Subcutaneous adipose tissue (tissue), 4 donors: ENCODE data around the gene WDR18. TPM values are rescaled to one million over a fixed set of nuclear protein-coding genes. Genes with fewer than 3 reads are reported as not detected.

ENCODE experiments used
- total RNA-seq, 4 donors: library from RNA; depleted of rRNA; stranded (reverse); fragments of >200 nt; gene quantifications; one replicate each; pipeline ENCODE4 v1.1.0, GENCODE V29; 2016
- TF ChIP-seq, protein P1 (sequence below): fragments of 450-650 bp; IDR thresholded peaks from one replicate; pipeline ENCODE4 v1.5.1; 2016; ENCODE audit warnings: low read depth, mild to moderate bottlenecking, control low read depth, antibody characterized with exemption, moderate library complexity

Gene WDR18
- total RNA-seq, 4 donors from 2014 or later, result 18.9 to 58.6 (median 30.7) TPM

DNA sequence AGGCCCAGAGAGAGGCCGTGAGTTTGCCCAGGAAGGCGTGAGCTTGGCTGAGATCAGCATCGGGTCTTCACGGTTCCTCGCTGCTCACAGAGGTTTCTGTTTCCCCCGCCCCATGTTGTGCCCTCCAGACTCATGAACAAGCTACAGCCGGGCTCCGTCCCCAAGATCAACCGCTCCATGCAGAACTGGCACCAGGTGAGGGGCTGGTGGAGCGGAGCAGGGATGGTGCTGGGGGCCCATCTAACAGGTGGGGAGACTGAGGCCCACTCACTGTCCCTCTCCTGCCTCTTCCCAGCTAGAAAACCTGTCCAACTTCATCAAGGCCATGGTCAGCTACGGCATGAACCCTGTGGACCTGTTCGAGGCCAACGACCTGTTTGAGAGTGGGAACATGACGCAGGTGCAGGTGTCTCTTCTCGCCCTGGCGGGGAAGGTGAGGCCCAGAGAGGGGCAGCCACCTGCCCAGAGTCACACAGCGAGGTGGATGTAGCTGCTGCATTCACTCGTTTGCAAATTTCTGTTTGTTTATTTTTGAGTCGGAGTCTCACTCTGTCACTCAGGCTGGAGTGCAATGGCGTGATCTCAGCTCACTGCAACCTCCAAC is 48.2 kb downstream of the WDR18 start:
- TF ChIP-seq, protein P1, sequence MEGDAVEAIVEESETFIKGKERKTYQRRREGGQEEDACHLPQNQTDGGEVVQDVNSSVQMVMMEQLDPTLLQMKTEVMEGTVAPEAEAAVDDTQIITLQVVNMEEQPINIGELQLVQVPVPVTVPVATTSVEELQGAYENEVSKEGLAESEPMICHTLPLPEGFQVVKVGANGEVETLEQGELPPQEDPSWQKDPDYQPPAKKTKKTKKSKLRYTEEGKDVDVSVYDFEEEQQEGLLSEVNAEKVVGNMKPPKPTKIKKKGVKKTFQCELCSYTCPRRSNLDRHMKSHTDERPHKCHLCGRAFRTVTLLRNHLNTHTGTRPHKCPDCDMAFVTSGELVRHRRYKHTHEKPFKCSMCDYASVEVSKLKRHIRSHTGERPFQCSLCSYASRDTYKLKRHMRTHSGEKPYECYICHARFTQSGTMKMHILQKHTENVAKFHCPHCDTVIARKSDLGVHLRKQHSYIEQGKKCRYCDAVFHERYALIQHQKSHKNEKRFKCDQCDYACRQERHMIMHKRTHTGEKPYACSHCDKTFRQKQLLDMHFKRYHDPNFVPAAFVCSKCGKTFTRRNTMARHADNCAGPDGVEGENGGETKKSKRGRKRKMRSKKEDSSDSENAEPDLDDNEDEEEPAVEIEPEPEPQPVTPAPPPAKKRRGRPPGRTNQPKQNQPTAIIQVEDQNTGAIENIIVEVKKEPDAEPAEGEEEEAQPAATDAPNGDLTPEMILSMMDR, result no peak

DNA sequence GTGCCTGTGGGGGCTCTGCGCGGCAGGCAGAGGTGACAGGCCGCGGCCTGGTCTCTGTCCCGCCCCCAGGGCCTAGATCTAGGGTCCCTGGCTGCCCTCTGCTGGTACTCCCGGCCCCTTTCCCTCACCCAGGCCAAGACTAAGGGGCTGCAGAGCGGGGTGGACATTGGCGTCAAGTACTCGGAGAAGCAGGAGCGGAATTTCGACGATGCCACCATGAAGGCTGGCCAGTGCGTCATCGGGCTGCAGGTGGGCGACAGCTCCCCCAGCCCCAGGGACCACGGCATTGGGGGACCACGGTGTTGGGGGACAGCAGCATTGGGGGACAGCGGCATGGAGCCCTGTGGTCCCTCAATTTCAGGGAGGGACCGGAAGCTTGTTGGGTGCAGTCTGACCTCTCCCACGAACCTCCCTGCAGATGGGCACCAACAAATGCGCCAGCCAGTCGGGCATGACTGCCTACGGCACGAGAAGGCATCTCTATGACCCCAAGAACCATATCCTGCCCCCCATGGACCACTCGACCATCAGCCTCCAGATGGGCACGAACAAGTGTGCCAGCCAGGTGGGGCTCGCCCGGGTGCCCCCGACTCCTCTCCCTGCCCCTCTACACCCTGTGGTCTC is 52.0 kb downstream of the WDR18 start:
- TF ChIP-seq, protein P1, result no peak

DNA sequence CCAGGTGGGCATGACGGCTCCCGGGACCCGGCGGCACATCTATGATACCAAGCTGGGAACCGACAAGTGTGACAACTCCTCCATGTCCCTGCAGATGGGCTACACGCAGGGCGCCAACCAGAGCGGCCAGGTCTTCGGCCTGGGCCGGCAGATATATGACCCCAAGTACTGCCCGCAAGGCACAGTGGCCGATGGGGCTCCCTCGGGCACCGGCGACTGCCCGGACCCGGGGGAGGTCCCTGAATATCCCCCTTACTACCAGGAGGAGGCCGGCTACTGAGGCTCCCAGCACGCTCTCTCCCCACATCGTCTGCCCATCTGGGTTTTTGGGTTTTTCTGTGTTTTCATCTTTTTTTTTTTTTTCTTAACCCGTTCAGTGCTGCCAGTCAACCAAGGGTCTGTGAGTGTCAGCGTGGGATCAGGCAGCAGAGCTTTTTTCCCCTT is 53.5 kb downstream of the WDR18 start:
- TF ChIP-seq, protein P1, result no peak

DNA sequence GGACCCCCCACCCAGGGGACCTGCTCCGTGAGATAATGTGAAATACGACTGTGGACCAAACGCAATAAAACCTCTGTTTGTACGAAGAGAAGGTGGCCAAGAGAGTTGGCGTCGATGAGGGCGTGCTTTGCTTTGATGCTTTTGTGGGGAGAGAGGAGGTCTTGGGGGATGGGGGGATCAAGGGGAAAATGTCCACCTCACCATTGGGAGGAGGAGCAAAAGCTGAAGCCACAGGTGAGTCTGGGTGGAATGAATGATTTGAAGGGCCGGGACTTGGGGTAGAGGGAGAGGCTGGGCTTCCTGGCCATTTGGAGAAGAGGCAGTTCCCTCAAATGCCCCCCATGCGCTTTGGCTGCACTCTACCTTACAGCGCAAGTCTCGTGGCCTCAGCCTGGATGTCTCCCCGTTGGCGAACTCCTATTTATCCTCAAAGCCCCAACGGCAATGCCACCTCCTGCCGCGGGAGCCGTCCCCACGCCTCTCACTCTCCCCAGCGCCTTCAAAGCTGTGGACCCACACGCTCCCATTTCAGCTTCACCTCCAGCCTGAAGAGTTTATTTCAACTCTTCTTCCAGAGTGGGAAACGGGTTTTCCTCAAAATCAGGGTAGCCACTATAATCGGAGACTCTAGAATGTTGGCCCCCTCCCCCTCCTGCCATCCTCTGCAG is 55.0 kb downstream of the WDR18 start:
- TF ChIP-seq, protein P1, result no peak

- TF ChIP-seq, protein P1, result no peak
These were observed 55.7 kb downstream of the WDR18 start, which contains the start of gene ABCA7 for GRCh38 chr19:1039646-1040475. Gene ABCA7 (plus strand): TSS chr19:1040107. CDS start chr19:1041362, 1,255 bp downstream.

DNA sequence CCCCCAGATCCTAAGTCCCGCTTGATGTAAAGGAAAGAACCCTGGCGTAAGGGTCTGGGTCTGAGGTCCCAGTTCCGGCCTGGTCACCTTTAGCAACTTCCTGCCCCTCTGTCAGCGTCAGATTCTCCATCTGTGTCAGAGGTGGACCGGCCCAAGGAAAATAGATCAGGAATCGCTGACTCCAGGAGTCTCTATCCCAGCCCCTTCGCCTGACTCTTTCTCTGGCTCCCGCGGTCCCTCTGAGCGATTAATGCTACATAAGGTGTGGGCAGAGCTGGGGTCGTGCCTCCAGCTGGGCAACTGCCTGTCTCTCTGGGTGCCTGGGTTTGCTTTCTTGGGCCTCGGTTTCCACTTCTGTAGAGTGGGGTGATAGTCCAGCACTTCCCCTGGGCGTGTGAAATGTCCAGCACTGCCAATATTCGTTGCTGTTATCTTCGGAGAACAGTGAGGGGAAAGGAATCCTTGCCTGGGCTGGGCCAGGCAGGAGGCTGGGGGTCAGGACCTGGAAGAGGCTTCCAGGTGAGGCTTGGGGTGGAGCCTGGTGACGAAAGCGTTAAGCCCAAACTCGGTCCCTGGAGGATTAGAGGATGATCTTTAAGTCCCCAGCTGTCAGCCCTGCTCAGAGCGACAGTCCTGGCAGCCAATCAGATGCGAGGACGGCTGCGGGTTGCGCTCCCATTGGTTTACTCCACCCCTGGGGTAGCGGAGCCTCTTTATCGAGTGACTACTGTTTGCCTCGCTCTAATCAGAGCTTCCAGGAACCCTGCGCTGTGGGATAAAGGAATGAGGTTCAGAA is 56.5 kb downstream of the WDR18 start:
- TF ChIP-seq, protein P1, result no peak
